Astrocyte (in vitro differentiated cells and primary cell): ENCODE results near the gene TLN1. TPM values are rescaled to one million over a fixed set of nuclear protein-coding genes. Genes with fewer than 3 reads are reported as not detected.
A peak's percentile ranks its signal among the peaks of the same experiment; 100 is the strongest.

ENCODE experiments used
- DNase-seq: peaks from one replicate; pipeline ENCODE4 v3.0.0-alpha.2; 2010; ENCODE audit warnings: low read depth
- FAIRE-seq: peaks from 2 replicates; lab custom pipeline; 2011; peaks lifted over from hg19 to GRCh38; lab: Jason Lieb, UNC
- H2AFZ ChIP-seq: 2 replicates; pipeline ENCODE4 v1.6.0; 2012; ENCODE audit warnings: low read depth, low read length, inconsistent platforms
- H3K27ac ChIP-seq: 2 replicates; pipeline ENCODE4 v1.5.1; 2011; ENCODE audit warnings: low read depth, low read length, inconsistent platforms
- H3K27me3 ChIP-seq: 2 replicates; pipeline ENCODE4 v1.6.0; 2011; ENCODE audit warnings: low read length, inconsistent platforms; ENCODE audit not compliant: insufficient read depth
- H3K36me3 ChIP-seq: 2 replicates; pipeline ENCODE4 v1.5.1; 2011; ENCODE audit warnings: low read length, inconsistent platforms; ENCODE audit not compliant: insufficient read depth
- H3K4me1 ChIP-seq: 2 replicates; pipeline ENCODE4 v1.5.1; 2011; ENCODE audit warnings: low read length, inconsistent platforms; ENCODE audit not compliant: insufficient read depth
- H3K4me2 ChIP-seq: 2 replicates; pipeline ENCODE4 v1.6.0; 2012; ENCODE audit warnings: low read length, inconsistent platforms
- H3K4me3 ChIP-seq: 2 replicates; pipeline ENCODE4 v1.5.1; 2011; ENCODE audit warnings: low read depth, mild to moderate bottlenecking, low read length, inconsistent platforms; ENCODE audit not compliant: insufficient read depth
- H3K79me2 ChIP-seq: 2 replicates; pipeline ENCODE4 v1.6.0; 2012; ENCODE audit warnings: mild to moderate bottlenecking, low read length, inconsistent platforms; ENCODE audit not compliant: insufficient read depth
- H3K9ac ChIP-seq: 2 replicates; pipeline ENCODE4 v1.6.0; 2012; ENCODE audit warnings: mild to moderate bottlenecking, low read length, inconsistent platforms
- H3K9me3 ChIP-seq: 2 replicates; pipeline ENCODE4 v1.5.1; 2012; ENCODE audit warnings: low read depth, mild to moderate bottlenecking, low read length, inconsistent platforms; ENCODE audit not compliant: insufficient read depth
- H4K20me1 ChIP-seq: 2 replicates; pipeline ENCODE4 v1.6.0; 2012; ENCODE audit warnings: low read length, inconsistent platforms; ENCODE audit not compliant: insufficient read depth
- H3K27ac Mint-ChIP-seq: one replicate; pipeline ENCODE4 v1.8.0; 2021; ENCODE audit warnings: mild to moderate bottlenecking, mixed read lengths; ENCODE audit not compliant: unreplicated experiment
- H3K27me3 Mint-ChIP-seq: one replicate; pipeline ENCODE4 v1.8.0; 2021; ENCODE audit warnings: low read depth, mixed read lengths; ENCODE audit not compliant: unreplicated experiment
- H3K36me3 Mint-ChIP-seq: one replicate; pipeline ENCODE4 v1.8.0; 2021; ENCODE audit warnings: low read depth, mixed read lengths; ENCODE audit not compliant: unreplicated experiment
- H3K4me1 Mint-ChIP-seq: one replicate; pipeline ENCODE4 v1.8.0; 2021; ENCODE audit warnings: low read depth, mixed read lengths; ENCODE audit not compliant: unreplicated experiment
- H3K4me3 Mint-ChIP-seq: one replicate; pipeline ENCODE4 v1.8.0; 2021; ENCODE audit warnings: mild to moderate bottlenecking, moderate library complexity, mixed read lengths; ENCODE audit not compliant: unreplicated experiment
- H3K9me3 Mint-ChIP-seq: one replicate; pipeline ENCODE4 v1.8.0; 2021; ENCODE audit warnings: mild to moderate bottlenecking, mixed read lengths; ENCODE audit not compliant: unreplicated experiment
- EZH2 ChIP-seq: IDR thresholded peaks from 2 replicates; pipeline ENCODE4 v1.6.1; 2012; ENCODE audit warnings: mild to moderate bottlenecking, low read length, inconsistent platforms; ENCODE audit not compliant: insufficient read depth
- total RNA-seq: library from RNA; stranded (reverse); gene quantifications from 2 replicates; pipeline ENCODE4 v1.2.1, GENCODE V29; 2021
- TF ChIP-seq, protein P1 (sequence below): IDR thresholded peaks from 2 replicates; pipeline ENCODE4 v1.5.1; 2011; ENCODE audit warnings: low read depth, mild to moderate bottlenecking, inconsistent platforms, low read length, moderate library complexity; ENCODE audit not compliant: insufficient read depth

TLN1 gene
- total RNA-seq, 1 donor from 2014 or later, result 525 TPM

DNA sequence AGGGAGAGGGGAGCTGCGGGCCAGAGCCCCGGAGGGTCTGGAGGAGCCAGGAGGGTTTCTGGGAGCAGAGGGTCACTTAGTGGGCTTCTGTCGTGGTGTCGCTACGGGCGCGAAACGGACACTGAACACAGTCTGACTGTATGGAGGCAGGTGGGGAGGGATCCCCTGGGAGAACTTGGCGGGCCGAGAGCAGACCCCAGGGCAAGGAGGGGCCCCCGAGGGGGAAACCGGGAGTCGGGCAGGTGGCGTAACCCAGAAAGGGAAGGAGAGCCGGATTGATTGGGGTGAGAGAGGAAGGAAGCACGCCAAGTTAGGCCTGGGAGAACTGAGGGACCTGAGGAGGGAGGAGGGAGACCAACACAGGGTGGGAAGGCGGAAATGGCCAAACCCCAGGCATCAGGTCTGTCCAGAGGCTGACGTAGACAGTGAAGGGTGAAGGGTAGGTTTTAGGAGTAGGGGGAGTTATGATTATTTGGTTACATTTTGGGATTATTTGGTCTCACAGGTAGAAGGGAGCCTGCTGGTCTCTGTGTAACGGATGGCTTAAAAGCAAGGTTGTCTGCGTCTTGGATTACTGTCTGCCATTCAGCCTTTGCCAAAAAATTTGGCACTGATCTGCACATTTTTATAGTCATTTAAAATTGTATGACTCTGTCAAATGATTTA lies 25.4 kb upstream of the TLN1 start:
- no peaks in the 10 kb centered on the region for H3K9me3 Mint-ChIP-seq
- H3K9ac ChIP-seq, result peak overlapping the region; percentile 68
- H3K9me3 ChIP-seq, result no peaks in the 10 kb centered on the region
- H3K4me2 ChIP-seq, result peak overlapping the region; percentile 93
- H3K4me3 Mint-ChIP-seq, result peak overlapping the region; percentile 91
- peaks cover 15% of the 10 kb centered on the region for H3K36me3 Mint-ChIP-seq
- H3K79me2 ChIP-seq, result no peaks in the 10 kb centered on the region
- H3K4me1 Mint-ChIP-seq, result peaks cover 10% of the 10 kb centered on the region
- peaks cover 29% of the 10 kb centered on the region for H3K4me1 ChIP-seq
- peak overlapping the region; percentile 88 for H3K27ac Mint-ChIP-seq
- H3K36me3 ChIP-seq, result peaks cover 14% of the 10 kb centered on the region
- TF ChIP-seq EZH2, result no peak
- TF ChIP-seq, protein P1, sequence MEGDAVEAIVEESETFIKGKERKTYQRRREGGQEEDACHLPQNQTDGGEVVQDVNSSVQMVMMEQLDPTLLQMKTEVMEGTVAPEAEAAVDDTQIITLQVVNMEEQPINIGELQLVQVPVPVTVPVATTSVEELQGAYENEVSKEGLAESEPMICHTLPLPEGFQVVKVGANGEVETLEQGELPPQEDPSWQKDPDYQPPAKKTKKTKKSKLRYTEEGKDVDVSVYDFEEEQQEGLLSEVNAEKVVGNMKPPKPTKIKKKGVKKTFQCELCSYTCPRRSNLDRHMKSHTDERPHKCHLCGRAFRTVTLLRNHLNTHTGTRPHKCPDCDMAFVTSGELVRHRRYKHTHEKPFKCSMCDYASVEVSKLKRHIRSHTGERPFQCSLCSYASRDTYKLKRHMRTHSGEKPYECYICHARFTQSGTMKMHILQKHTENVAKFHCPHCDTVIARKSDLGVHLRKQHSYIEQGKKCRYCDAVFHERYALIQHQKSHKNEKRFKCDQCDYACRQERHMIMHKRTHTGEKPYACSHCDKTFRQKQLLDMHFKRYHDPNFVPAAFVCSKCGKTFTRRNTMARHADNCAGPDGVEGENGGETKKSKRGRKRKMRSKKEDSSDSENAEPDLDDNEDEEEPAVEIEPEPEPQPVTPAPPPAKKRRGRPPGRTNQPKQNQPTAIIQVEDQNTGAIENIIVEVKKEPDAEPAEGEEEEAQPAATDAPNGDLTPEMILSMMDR, result no peak
- peak overlapping the region; percentile 39 for H2AFZ ChIP-seq
- FAIRE-seq (no peak), DNase-seq (no peak)
- no peak overlapping the region for H3K27ac ChIP-seq
- no peaks in the 10 kb centered on the region for H3K27me3 Mint-ChIP-seq
- peaks cover 13% of the 10 kb centered on the region for H4K20me1 ChIP-seq
- H3K4me3 ChIP-seq, result peak overlapping the region; percentile 52
- H3K27me3 ChIP-seq, result no peaks in the 10 kb centered on the region

DNA sequence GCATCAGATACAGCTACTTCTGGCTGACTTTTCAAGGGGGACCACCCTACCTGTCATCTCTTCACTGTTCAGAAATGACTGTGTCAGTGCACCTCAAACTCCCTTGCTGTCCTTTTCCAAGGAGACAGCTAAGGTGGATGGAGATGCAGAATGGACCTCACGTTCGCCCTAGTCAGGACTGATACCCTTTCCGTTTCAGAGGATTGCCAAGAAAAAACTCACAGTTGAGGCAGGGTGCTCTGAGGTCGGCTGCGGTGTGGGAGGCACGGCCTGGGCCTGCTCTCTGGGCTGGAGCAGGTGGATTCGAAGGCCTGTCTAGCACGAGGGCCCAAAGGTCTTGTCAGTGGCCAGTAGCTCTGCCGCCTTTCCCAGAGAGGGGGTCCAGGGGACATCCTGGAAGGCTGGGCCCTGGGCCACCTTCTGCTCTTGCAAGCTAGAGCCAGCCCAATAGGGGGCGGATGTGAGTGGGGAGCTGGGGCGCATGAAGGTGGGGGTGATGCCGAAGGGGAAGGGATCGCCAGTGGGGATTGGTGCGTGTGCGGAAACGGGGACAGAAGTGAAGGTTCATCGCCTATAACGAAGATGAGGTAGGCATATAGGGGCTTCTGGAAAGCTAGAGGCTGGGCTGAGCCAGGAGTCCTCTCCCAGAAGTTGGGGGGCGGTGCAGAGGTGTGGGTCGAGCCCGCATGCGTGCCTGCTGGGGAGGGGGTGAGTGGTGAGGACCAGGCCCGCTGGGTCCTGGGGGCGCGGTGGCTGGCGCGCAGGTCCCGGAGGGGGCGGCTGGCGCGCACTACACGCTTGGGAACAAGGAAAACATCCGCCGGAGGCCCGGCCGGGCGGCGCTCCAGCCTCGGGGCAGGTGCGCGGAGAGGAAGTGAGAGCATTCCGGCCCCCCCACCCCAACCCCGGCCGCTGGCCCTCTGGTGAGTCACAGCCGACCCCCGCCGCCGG lies 24.6 kb upstream of the TLN1 start:
- Histone ChIP-seq H3K9me3 (no peaks in the 10 kb centered on the region), H2AFZ (peak overlapping the region; percentile 61), H3K79me2 (no peaks in the 10 kb centered on the region), H4K20me1 (peaks cover 19% of the 10 kb centered on the region), H3K4me3 (peak overlapping the region; percentile 52), H3K4me2 (peak overlapping the region; percentile 93), H3K27ac (no peak overlapping the region), H3K9ac (peak overlapping the region; percentile 68), H3K27me3 (no peaks in the 10 kb centered on the region), H3K36me3 (peaks cover 16% of the 10 kb centered on the region), H3K4me1 (peaks cover 29% of the 10 kb centered on the region)
- TF ChIP-seq, protein P1, result peak; percentile 25
- TF ChIP-seq EZH2, result no peak
- no peaks in the 10 kb centered on the region for H3K9me3 Mint-ChIP-seq
- no peak for DNase-seq
- H3K4me1 Mint-ChIP-seq, result peaks cover 10% of the 10 kb centered on the region
- no peaks in the 10 kb centered on the region for H3K27me3 Mint-ChIP-seq
- H3K4me3 Mint-ChIP-seq, result peak overlapping the region; percentile 91
- H3K36me3 Mint-ChIP-seq, result peaks cover 18% of the 10 kb centered on the region
- FAIRE-seq, result no peak
- H3K27ac Mint-ChIP-seq, result peak overlapping the region; percentile 92
